ENCODE results near the gene CARMIL3.

The CARMIL3 gene

DNA sequence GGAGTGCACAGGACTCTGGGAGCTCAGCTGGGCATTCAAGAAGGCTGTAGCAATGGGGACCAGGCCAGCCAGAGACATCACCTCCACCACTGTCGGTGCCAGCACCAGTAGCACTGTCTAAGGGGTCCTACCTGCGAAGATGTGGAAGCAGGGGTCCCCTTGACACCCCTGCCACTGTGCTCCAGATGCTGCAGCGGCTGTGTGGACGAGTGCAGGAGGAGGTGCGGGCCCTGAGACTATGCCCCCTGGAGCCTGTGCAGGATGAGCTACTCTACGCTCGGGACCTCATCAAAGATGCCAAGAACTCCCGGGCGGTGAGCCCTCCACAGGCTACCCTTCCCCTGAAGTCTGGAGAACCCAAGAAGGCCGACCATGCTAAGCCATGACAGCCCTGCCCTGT lies 8.6 kb downstream of the CARMIL3 start:
- no peak overlapping the region for H3K4me3 ChIP-seq (ENCODE audit: low read depth, low read length)

DNA sequence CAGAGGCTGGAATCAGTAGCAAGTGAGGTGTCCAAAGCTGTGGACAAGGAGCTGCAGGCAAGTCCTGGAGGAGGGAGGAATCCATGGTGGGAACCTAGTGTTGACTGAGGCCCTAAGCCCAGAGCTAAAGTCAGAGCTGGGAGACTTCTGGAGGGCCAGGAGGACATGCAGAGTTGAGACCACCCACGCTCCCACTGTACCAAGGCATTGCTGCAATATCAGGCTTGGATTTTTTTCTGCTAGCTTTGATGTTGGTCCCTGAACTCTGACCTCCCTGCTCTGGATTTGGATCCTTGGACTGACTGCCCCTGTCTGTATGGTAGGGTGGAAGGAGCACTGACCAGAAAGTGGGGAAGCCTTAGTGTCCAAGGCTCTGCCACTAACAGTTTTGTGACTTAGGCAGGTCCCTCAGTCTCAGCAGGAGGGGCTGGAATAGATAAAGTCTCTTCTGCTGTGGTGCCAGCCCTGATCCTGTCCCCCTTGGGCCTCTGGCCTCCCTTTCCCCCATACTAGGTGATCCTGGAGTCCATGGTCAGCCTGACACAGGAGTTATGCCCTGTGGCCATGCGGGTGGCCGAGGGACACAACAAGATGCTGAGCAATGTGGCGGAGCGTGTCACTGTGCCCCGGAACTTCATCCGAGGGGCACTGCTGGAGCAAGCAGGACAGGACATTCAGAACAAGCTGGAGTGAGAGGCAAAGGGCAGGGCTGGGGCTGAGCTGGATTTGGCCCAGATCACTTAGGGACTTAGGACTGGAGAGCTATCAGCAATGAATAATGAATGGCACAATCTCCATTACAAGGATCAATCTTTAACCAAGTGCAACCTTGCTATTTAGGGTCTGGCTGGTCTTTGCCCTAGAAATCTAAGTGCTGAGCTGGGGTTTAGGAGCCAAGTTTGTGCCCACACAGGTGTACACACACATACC lies 9.4 kb downstream of the CARMIL3 start:
- no peak overlapping the region for H3K4me3 ChIP-seq (ENCODE audit: low read depth, low read length)

DNA sequence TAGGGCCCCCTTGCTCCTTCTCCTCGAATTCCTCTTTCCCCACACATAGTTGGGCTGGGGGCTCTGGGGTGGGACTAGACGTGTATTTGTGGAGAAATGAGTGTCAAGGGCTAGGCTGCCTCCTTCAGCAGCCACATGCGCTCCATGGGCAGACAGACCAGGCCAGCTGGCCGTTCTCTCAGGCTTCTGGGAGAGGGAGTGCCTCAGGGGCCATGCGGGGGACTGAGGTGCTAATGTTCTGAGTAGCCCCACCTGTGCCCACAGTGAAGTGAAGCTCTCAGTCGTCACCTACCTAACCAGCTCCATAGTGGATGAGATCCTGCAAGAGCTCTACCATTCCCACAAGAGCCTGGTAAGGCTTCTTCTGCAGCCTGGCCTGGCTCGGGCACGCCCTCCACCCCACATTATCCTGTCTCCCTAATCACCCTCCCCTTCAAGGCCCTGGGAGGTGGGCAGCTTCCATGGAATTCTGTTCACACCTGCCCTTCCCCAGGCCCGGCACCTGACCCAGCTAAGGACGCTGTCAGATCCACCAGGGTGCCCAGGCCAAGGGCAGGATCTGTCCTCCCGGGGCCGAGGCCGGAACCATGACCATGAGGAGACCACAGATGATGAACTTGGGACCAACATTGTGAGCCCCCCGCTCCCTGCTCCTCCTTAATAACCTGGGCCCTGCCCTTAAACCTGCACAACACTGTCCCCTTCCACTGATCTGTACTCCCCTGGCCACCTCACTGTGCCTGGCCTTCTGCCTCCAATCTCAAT lies 10.6 kb downstream of the CARMIL3 start:
- no peak overlapping the region for H3K4me3 ChIP-seq (ENCODE audit: low read depth, low read length)

DNA sequence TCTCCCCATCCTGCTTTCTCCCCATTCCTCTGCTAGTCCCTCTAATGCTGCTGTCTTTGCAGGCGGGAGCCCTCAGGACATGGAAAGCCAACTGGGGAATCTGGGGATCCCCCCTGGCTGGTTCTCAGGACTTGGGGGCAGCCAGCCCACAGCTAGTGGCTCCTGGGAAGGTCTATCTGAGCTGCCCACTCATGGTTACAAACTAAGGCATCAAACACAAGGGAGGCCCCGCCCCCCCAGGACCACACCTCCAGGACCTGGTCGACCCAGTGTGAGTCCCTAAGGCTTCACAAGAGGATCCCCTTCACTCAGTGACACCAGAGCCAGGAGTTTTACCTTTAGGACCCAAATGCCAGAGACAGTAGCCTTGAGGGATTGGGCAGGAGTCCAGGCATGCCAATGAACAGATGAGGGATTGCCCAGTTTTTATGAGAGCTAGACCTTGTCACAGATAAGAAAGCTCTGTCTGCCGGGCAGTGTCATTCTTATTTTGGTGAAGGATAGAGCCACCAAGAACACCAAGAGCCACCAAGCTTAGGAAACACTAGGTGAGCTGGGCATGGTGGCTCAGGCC lies 11.5 kb downstream of the CARMIL3 start:
- no peak overlapping the region for H3K4me3 ChIP-seq (ENCODE audit: low read depth, low read length)

DNA sequence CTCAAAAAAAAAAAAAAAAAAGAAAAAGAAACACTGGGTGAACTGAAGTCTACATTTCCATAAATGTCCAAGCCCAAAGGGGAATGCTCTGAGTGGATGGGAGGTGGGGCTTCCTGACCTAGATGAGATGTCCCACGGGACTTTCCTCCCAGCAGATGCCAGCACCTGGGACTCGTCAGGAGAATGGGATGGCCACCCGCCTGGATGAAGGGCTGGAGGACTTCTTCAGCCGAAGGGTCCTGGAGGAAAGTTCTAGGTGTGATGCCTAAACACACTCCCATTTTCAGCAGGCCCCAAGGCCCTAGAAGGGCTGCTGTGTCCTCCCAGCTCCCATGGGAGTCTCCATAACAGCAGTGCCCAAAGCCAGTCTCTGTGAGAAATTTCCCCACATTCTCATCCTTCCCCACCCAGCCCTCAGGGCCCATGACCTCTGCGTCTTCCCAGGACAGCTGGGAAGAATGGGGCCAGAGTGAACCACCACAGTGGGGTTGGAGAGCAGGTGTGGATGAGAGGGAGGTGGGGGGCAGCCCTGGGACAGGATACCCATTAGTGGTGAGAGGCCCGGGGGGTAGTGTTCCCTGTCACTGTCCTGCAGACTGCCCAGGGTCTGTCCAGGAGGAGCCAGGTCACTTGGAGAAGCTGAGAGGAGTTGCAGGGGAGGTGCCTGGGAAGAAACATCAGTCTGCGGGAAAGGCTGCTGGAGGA lies 12.4 kb downstream of the CARMIL3 start:
- H3K4me3 ChIP-seq (ENCODE audit: low read depth, low read length): no peak overlapping the region

DNA sequence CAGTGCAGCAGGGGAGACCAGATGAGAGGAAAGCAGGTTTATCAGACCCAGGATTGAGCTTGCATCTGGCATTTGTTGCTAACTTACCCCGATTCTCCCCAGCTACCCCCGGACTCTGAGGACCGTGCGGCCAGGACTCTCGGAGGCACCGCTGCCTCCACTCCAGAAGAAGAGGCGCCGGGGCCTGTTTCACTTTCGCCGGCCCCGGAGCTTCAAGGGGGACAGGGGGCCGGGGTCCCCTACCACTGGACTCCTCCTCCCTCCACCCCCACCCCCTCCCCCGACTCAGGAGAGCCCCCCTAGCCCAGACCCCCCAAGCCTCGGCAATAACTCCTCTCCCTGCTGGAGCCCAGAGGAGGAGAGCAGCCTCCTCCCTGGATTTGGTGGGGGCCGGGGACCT lies 13.0 kb downstream of the CARMIL3 start:
- no peak overlapping the region for H3K4me3 ChIP-seq (ENCODE audit: low read depth, low read length)

DNA sequence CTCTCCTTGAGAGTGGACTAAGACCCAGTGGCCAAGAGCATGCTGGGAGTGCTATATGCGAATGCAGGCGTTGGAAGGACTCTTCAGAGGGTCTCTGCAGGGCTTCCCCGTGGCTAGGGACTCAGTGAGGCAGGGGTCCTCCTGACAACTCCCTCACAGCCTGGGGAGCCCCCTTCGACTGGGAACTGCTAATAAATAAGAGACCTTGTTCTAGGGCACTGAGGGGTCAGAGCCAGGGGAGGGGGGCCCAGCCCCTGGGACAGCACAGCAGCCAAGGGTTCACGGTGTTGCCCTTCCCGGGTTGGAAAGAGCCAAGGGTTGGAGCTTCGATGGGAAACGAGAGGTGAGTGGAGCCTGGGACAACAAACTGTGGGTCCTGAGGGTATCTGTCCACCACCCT lies 13.6 kb downstream of the CARMIL3 start:
- H3K4me3 ChIP-seq (ENCODE audit: low read depth, low read length): no peak overlapping the region

DNA sequence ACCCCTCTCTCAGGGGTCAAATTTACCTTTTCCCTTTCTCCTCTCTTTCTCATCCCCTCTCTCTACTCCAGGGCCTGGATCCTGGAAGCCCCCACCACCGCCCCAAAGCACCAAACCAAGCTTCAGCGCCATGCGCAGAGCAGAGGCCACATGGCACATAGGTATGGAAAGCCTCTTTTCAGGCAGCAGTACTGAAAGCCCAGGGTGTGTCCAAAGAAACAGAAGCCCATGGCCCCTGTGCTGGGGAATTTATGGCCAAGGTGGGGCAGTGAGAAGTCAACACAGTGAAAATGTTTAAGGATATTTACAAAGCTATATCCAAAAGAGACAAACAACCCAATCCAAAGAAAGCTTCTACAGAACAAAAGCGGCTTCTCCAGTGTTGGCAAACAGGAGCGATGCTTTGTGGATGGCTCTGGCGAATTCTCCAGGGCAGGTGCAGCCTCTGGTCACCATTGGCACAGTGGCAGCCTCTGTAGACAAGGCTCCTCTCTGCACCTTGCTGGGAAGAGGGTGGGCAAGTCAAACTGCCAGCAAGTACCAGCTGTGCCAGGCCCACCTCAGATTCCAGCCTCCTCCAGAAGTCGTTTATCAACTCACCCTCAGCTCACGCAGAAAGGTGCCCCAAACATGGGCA lies 14.8 kb downstream of the CARMIL3 start:
- no peak overlapping the region for H3K4me3 ChIP-seq (ENCODE audit: low read depth, low read length)

DNA sequence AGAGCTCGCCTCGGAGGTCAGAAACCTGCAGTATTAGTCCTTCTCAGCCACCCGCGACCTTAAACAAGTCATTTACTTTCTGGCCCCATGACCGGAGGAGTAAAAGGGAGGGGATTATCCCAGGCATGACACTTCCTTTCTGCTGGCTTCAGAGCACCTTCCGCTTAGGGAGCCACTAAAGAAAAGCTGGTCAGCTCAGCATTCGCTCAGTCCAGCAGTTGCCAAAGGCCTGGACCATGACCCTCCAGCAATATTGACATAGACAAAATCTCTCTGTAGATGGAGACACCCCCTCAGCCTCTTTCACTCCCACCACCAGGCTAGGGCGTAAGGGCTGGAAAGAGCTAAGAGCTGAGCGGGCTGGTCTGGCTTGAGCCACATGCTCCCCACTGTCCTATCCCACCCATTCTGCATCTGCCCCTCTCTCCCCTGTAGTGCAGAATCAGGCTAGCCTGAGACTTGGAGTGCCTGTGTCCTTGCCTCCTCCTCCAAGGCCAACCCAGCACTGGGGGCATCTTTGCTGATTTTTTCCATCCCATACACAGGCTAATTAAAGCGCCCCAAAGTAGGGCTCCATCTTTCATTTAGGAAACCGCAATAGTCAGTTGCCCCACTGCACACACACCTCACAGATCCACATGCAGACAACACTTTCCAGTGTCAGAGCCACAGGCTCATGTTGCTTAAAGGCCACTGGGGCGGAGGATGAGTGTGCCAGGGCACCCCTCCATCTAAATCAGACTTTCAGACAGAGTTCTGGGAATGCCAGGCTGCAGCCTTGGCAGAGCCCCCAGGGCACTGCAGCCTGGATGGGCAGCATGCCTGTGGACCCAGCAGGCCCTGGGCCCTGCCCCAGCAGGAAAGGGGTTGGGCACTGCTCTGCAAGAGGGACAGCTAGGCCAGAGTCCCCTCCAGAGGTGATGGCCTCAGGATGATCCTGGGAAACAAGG lies 15.6 kb downstream of the CARMIL3 start:
- no peak overlapping the region for H3K4me3 ChIP-seq (ENCODE audit: low read depth, low read length)

DNA sequence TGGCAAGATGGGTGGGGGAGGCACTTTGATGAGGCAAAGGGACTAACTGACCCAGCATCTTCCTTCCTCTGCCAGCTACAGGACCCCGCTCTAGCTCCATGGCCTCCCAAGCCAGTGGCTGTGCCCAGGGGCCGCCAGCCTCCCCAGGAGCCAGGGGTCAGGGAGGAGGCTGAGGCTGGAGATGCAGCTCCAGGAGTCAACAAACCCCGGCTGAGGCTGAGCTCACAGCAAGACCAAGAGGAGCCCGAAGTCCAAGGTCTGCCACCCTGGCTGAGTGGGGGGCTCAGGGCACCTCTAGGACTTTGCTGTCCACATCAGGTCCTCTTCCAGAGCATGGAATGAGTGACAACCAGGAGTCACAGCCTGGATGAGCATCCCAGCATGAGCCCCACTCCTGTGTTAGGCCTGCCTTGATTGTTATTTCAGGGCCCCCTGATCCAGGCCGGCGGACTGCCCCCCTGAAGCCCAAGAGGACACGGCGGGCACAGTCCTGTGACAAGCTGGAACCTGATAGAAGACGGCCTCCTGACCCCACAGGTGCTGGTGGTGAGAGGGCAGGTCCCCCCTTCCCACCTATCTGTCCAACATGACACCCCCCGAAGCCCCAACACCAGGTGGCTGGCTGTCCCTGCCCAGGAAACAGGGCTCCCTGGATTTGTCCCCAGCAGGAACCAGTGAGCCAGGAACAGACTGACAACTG lies 17.1 kb downstream of the CARMIL3 start:
- H3K4me3 ChIP-seq (ENCODE audit: low read depth, low read length): no peak overlapping the region

DNA sequence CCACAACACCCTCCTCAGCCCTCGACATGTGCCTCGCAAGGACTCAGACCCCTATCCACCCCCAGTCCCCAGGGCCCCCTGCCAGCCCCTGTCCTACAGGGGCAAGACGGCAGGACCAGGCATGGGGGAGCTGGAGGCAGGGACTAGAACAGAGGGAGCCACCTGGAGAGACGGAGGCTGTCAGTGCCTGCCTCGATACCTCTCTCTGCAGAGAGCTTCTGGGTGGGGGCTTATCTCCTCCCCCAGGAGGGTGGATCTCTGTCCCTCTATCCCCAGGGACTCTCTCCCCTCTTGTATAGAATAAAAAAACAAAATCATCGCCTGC lies 17.6 kb downstream of the CARMIL3 start:
- no peak overlapping the region for H3K4me3 ChIP-seq (ENCODE audit: low read depth, low read length)

DNA sequence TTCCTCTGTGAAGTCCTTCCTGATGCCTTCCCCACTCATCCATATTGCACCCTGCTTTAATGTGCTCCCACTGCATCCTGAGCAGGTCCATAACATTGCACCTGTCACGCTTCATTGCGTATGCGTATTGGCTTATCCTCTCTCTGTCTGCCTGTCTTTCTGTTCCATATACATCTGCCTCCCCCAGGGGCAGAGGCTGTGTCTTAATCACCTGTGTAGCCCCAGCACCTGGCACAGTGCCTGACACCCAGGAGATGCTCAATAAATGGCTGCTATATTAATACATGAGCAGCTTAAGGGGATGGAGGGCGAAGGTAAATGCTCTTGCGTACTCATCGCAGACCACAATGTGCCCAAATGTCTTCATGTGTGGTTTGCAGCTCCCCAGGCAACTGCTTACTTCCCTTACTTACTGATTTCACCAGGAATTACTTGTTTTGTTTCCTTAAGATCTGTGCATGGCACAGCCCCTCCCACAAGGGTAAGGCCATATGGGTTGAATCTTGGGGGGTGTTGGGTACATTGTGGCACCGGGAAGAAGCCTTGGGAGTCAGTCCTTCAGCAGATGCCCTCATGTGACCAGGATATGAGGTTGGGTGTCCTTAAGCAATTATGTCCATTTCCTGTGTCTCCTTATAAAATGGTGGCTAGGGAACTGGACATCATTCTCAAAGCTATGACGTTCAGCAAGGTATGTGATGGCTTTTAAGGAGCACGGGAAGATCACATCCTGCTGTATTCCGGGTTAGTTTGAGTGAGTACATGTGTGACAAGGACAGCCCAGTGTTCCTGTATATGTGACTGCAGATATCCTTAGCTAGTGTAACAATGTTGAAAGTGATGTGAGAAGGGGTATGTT lies 18.7 kb downstream of the CARMIL3 start:
- H3K4me3 ChIP-seq (ENCODE audit: low read depth, low read length): no peak overlapping the region

DNA sequence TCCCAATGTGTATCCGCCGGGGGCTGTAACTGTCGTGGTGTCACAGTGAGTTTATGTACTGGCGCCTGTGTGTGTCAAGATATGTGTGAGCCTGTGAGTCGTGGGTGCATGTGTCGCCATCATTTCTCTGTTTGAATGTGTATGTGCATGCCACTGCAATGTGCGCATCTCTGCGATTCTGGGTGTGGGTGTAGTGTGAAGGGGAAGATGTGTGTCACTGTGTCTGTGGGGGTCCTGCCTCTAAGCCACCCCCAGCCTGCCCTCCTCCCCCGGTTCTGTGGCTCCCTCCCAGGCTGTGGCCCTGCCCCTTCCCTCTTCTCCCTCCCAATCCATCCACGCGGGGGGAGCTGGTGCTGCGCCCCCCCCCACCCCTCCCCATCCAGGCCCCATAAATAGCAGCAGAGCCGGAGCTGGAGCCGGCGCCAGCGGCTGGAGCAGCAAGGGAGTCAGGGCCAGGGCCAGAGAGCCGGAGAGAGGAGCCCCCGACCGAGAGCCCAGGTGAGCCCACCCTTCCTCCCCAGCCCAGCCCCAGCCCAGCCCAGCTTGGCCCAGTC lies 19.4 kb downstream of the CARMIL3 start, which contains the start of gene CPNE6:
Gene CPNE6, plus strand, starts transcription at position 419 of the 554 bp plus-strand sequence. CDS start 1,375 bp downstream, outside the sequence.
- no peak within 1 kb of the TSS for H3K4me3 ChIP-seq (ENCODE audit: low read depth, low read length)

DNA sequence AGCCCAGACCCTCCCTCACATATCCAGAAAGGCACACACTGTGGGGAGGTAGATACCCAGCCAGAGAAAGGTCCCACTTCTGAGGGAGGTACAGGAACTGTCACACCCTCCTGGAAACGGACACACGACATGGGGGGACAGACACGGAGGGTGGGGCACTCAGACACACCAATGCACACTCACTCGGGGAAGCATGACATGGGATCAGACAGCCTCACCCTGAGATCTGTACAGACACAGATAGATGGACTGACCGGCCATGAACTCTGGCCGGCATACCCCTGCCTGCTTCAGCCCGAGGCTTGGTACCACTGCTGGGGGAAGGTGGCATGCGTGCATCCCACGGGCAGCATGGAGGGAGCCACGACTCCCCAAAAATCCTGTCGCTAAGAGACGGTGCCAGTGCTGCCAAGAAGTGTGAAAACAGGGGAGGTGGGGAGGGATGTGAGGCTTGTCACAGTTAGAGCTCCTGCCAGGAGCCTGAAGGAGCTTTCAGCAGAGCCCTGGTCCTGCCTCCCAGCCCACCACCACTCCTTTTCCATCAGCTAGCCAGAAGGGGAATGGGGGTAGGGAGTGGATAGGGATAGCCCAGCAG lies 20.1 kb downstream of the CARMIL3 start:
- H3K4me3 ChIP-seq (ENCODE audit: low read depth, low read length): no peak overlapping the region

DNA sequence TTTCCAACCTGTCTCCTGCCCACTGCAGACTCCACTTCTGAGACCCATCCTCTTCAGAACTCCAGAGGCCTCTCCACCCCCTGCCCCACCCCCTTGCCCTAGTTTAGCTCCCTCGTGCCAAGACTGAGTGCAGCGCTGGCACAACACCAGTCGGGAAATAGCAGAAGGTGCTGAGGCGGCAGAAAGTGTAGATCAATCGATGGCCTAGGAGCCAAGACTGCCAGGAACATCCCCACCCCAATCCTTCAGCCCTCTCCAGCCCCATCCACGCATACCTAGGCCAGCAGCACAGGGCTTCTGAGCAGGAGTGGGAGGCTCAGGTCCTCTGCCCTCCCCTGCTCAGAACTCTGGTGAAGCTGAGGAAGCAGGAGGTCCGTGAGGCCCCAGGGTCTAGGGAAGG lies 20.6 kb downstream of the CARMIL3 start:
- H3K4me3 ChIP-seq (ENCODE audit: low read depth, low read length): no peak overlapping the region

DNA sequence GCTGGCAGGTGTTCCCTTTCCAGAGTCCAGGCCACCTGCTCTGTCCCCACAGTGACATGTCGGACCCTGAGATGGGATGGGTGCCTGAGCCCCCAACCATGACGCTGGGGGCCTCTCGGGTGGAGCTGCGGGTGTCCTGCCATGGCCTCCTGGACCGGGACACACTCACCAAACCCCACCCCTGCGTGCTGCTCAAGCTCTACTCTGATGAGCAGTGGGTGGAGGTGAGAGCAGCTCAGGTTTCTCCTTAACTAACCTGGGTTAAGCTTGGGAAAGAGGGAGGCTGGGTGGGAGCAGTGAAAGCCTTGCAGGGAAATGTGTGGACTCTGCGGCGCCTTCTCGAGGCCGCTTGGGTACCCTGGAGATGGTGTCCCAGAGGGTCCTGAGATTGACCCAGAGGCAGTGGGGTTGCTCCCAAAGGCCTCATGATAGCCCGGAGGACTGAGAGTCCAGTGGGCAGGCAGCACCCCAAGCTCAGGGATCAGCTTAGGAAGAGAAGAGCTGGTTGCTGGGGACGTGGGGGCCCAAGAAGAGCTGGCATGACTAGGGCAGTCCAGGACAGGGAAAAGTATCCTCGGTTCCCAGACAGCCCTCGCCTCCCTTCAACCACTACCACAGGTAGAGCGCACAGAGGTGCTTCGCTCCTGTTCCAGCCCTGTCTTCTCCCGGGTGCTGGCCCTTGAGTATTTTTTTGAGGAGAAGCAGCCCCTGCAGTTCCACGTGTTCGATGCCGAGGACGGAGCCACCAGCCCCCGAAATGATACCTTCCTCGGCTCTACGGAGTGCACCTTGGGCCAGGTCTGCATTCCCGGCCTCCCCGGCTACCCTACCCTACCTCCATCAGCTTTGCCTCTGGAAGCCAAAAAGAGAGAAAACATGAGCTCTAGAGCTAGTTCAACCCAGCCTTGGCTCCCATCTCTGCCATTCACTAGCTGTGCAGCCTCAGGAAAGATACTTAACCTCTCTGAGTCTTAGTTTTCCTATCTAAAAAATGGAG lies 21.4 kb downstream of the CARMIL3 start:
- H3K4me3 ChIP-seq (ENCODE audit: low read depth, low read length): no peak overlapping the region

All from iPS-11a (cell line).